ENCODE results near the gene STPG3.

Gene STPG3

GRCh38 chr9:137222190-137223077 lies 28.7 kb upstream of the STPG3 start, which contains the start of gene RNF208:
Gene RNF208, minus strand, starts transcription at chr9:137222240. Its CDS starts 1,028 bp downstream, at chr9:137221212.
- peak in 1 of 2 donors; percentile 8 for DNase-seq

GRCh38 chr9:137223078-137223970 lies 27.8 kb upstream of the STPG3 start:
- peak; percentile 99 to 100 for DNase-seq

- DNase-seq, result peak in 1 of 2 donors; percentile 10
Observed at GRCh38 chr9:137224830-137225694, 26.0 kb upstream of the STPG3 start, which contains the start of gene CYSRT1. Gene CYSRT1, plus strand, starts transcription at chr9:137225174. Its CDS starts 448 bp downstream, at chr9:137225622.

- DNase-seq, result no peak
Observed at GRCh38 chr9:137225699-137226331, 25.3 kb upstream of the STPG3 start.

- DNase-seq, result no peak
Observed at GRCh38 chr9:137226338-137227053, 24.6 kb upstream of the STPG3 start.

- DNase-seq, result peak; percentile 82 to 84
Observed at GRCh38 chr9:137227054-137227852, 23.8 kb upstream of the STPG3 start, which contains the start of gene RNF224. Gene RNF224, plus strand, starts transcription at chr9:137227502. Its CDS starts 834 bp downstream, at chr9:137228336.

- DNase-seq, result no peak
Observed at GRCh38 chr9:137227853-137228505, 23.1 kb upstream of the STPG3 start.

- no peak for DNase-seq
Observed at GRCh38 chr9:137228506-137228967, 22.5 kb upstream of the STPG3 start.

GRCh38 chr9:137228968-137229896 lies 21.9 kb upstream of the STPG3 start:
- no peak for DNase-seq

GRCh38 chr9:137229903-137230704 lies 21.0 kb upstream of the STPG3 start:
- no peak for DNase-seq

GRCh38 chr9:137230705-137231371 lies 20.2 kb upstream of the STPG3 start, which contains the start of gene SLC34A3:
Gene SLC34A3, plus strand, starts transcription at chr9:137230901. Its CDS starts 802 bp downstream, at chr9:137231703.
- DNase-seq, result no peak

GRCh38 chr9:137231372-137232039 lies 19.6 kb upstream of the STPG3 start:
- no peak for DNase-seq

GRCh38 chr9:137232101-137232500 lies 19.0 kb upstream of the STPG3 start:
- no peak for DNase-seq

- DNase-seq, result no peak
Observed at GRCh38 chr9:137232510-137232909, 18.6 kb upstream of the STPG3 start.

GRCh38 chr9:137233143-137233980 lies 17.7 kb upstream of the STPG3 start:
- no peak for DNase-seq
